ENCODE measurements around the gene MTG2. TPM values are rescaled to one million over a fixed set of nuclear protein-coding genes. Genes with fewer than 3 reads are reported as not detected.
"Not testable (repeated sequence)": the region's sequence is repeated elsewhere in the genome, so short reads cannot be mapped to it uniquely, and the experiment has no call there.

MTG2 gene
- total RNA-seq, 1 donor from 2014 or later, result 26.6 TPM

- intact Hi-C loops (cut with DNase I), result loop anchor here (2.0 to 5.0 kb wide), 2 partner anchors 21 to 81 kb away; partner anchors contain the start of gene LSM14B
- DNase-seq (ENCODE audit: low spot score), result peak; percentile 95
Observed at GRCh38 chr20:62143081-62143956, 39.5 kb upstream of the MTG2 start, which contains the start of the genes PSMA7 and SS18L1. PSMA7 (minus strand) TSS chr20:62143394; CDS start chr20:62143303, 91 bp downstream. SS18L1 (plus strand) TSS chr20:62143769; CDS start chr20:62143821, 52 bp downstream.

- no peak for DNase-seq (ENCODE audit: low spot score)
- intact Hi-C loops (cut with DNase I), result loop anchor here (2.0 to 5.0 kb wide), 2 partner anchors 21 to 82 kb away; partner anchors contain the start of gene LSM14B
Observed at GRCh38 chr20:62143957-62144825, 38.6 kb upstream of the MTG2 start.

GRCh38 chr20:62145688-62146018 is 37.2 kb upstream of the MTG2 start:
- intact Hi-C loops (cut with DNase I), result no loop called here
- no peak for DNase-seq (ENCODE audit: low spot score)

GRCh38 chr20:62146019-62146755 is 36.6 kb upstream of the MTG2 start:
- intact Hi-C loops (cut with DNase I), result no loop called here

GRCh38 chr20:62147125-62147524 is 35.7 kb upstream of the MTG2 start:
- no peak for DNase-seq (ENCODE audit: low spot score)
- intact Hi-C loops (cut with DNase I), result no loop called here

More at GRCh38 chr20:62146019-62146755, 36.6 kb upstream of the MTG2 start:
- no peak for DNase-seq (ENCODE audit: low spot score)

GRCh38 chr20:62147528-62147927 is 35.3 kb upstream of the MTG2 start:
- DNase-seq (ENCODE audit: low spot score), result no peak
- intact Hi-C loops (cut with DNase I), result no loop called here

GRCh38 chr20:62148383-62148782 is 34.4 kb upstream of the MTG2 start:
- DNase-seq (ENCODE audit: low spot score); intact Hi-C loops (cut with DNase I): not testable (repeated sequence)

GRCh38 chr20:62148908-62149314 is 33.9 kb upstream of the MTG2 start:
- intact Hi-C loops (cut with DNase I), result no loop called here
- DNase-seq (ENCODE audit: low spot score), result no peak

GRCh38 chr20:62149532-62150309 is 33.1 kb upstream of the MTG2 start:
- DNase-seq (ENCODE audit: low spot score), result no peak
- intact Hi-C loops (cut with DNase I), result no loop called here

GRCh38 chr20:62150310-62150575 is 32.6 kb upstream of the MTG2 start:
- intact Hi-C loops (cut with DNase I), result no loop called here
- no peak for DNase-seq (ENCODE audit: low spot score)

- no peak for DNase-seq (ENCODE audit: low spot score)
- intact Hi-C loops (cut with DNase I), result no loop called here
Observed at GRCh38 chr20:62151225-62151624, 31.6 kb upstream of the MTG2 start.

GRCh38 chr20:62151835-62152364 is 30.9 kb upstream of the MTG2 start:
- intact Hi-C loops (cut with DNase I), result no loop called here

GRCh38 chr20:62155428-62156253 is 27.2 kb upstream of the MTG2 start:
- intact Hi-C loops (cut with DNase I), result loop anchor here (5.0 kb wide), 1 partner anchor 143 kb away; no protein-coding TSS in a partner anchor

More at GRCh38 chr20:62151835-62152364, 30.9 kb upstream of the MTG2 start:
- no peak for DNase-seq (ENCODE audit: low spot score)

GRCh38 chr20:62156254-62156556 is 26.6 kb upstream of the MTG2 start:
- DNase-seq (ENCODE audit: low spot score), result no peak
- intact Hi-C loops (cut with DNase I), result loop anchor here (5.0 kb wide), 1 partner anchor 144 kb away; no protein-coding TSS in a partner anchor

More at GRCh38 chr20:62155428-62156253, 27.2 kb upstream of the MTG2 start:
- DNase-seq (ENCODE audit: low spot score), result no peak

GRCh38 chr20:62156592-62157386 is 26.0 kb upstream of the MTG2 start:
- peak; percentile 88 for DNase-seq (ENCODE audit: low spot score)
- intact Hi-C loops (cut with DNase I), result loop anchor here (5.0 kb wide), 1 partner anchor 144 kb away; no protein-coding TSS in a partner anchor

GRCh38 chr20:62157387-62158087 is 25.3 kb upstream of the MTG2 start:
- no peak for DNase-seq (ENCODE audit: low spot score)

More at GRCh38 chr20:62157387-62158087, 25.3 kb upstream of the MTG2 start:
- intact Hi-C loops (cut with DNase I), result loop anchor here (5.0 kb wide), 1 partner anchor 145 kb away; no protein-coding TSS in a partner anchor
